ENCODE data around the gene GALNT18. TPM values are rescaled to one million over a fixed set of nuclear protein-coding genes. Genes with fewer than 3 reads are reported as not detected.

The GALNT18 gene
- total RNA-seq: 10 to 100 TPM; 28.2 to 57.8 TPM

DNA sequence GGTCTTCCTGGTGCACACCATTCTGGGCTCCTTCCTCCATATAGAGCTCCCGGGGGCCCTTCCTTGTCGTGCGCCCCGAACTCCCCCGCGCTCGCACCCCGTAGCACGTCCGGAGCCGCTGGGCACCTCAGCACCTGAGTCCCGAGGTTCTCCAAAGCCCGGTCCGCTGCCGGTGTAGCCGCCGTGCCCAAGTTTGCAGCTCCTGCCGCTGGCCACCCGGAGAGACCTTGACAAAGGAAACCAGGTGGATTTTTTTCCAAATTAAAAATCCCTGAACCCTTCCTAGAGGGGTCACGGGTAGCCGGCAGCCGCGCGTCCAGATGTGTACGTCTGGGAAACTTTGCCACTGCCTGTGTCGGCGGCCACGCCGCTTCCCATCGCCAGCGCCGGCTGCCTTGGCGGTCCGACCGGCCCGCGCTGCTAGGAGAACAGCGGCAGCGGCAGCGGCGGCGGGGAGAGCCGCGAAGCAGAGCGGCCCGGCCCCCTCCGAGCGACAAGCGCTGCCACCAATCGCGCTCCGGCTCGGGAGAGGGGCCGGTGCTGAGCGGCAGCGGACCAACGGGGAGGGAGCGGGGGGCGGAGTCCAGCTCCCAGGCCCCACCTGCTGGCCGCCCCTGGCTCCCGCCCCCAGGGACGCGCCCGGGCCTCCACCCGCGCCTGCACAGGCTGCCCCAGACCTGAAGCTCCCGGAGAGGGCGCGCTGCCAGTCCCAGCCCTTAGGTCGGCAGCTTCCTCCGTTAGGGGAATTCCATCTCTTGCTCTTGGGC lies at the start of gene GALNT18:
TSS of gene GALNT18 (minus strand) at position 433 of the 767 bp plus-strand sequence.
- Histone ChIP-seq H3K36me3 (no peaks in the 10 kb centered on the region), H3K27ac (peak within 1 kb of the TSS; percentile 50 to 58), H3K4me3 (peak within 1 kb of the TSS; percentile 82), H3K9me3 (no peaks in the 10 kb centered on the region), H3K4me1 (ENCODE audit: control insufficient read depth in 1 of 2, low read depth in 2 of 2) (peaks cover 0 to 29% of the 10 kb centered on the region in 2 donors), H3K27me3 (replicated peaks; ENCODE audit: insufficient read depth) (no peaks in the 10 kb centered on the region)
- ATAC-seq (ENCODE audit: insufficient number of reproducible peaks, low FRiP score, low read depth) (peak; percentile 85), DNase-seq (ENCODE audit: low spot score) (peak; percentile 41)
- TF ChIP-seq, protein P1, sequence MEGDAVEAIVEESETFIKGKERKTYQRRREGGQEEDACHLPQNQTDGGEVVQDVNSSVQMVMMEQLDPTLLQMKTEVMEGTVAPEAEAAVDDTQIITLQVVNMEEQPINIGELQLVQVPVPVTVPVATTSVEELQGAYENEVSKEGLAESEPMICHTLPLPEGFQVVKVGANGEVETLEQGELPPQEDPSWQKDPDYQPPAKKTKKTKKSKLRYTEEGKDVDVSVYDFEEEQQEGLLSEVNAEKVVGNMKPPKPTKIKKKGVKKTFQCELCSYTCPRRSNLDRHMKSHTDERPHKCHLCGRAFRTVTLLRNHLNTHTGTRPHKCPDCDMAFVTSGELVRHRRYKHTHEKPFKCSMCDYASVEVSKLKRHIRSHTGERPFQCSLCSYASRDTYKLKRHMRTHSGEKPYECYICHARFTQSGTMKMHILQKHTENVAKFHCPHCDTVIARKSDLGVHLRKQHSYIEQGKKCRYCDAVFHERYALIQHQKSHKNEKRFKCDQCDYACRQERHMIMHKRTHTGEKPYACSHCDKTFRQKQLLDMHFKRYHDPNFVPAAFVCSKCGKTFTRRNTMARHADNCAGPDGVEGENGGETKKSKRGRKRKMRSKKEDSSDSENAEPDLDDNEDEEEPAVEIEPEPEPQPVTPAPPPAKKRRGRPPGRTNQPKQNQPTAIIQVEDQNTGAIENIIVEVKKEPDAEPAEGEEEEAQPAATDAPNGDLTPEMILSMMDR (IDR thresholded peaks at IDR 0.05): peak; percentile 52

- H3K27me3 ChIP-seq (replicated peaks; ENCODE audit: insufficient read depth): no peaks in the 10 kb centered on the region
- no peak overlapping the region for H3K27ac ChIP-seq
- no peak for DNase-seq (ENCODE audit: low spot score)
- TF ChIP-seq, protein P1 (IDR thresholded peaks at IDR 0.05): no peak
- no peaks in the 10 kb centered on the region for H3K36me3 ChIP-seq
- ATAC-seq (ENCODE audit: insufficient number of reproducible peaks, low FRiP score, low read depth): no peak
- H3K4me3 ChIP-seq: no peak overlapping the region
- no peaks in the 10 kb centered on the region for H3K4me1 ChIP-seq (ENCODE audit: control insufficient read depth in 1 of 2, low read depth in 2 of 2)
- no peaks in the 10 kb centered on the region for H3K9me3 ChIP-seq
These were observed 48.8 kb upstream of the GALNT18 start for GRCh38 chr11:11670574-11670973.

DNA sequence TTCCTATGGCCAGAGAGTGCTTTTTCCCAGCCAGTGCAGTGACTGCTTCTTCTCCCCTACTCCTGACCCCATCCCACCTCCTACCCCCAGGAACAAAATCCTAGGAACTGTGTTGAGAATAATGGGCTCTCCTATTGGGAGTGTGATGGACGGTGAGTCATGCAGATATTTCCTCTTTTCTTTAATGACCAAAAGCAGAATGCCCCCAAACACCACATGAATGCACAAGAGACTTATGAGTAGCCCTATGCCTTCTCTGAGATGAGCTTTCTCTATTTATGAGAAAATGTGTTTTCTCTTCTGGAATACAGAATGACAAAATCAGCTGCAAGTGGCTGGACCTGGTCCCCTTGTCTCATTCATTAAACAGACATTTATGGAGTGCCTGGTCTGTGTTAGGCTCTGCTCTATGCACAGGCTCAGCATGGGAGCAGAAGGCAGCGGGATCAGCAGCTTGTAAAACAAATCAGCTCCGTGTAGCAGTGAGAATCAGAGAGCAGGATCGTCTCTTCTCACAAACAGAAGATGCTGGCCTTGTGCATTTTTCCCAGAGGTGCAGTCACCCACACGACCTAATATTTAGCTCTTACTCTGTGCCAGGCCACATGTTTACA lies 47.5 kb upstream of the GALNT18 start:
- TF ChIP-seq, protein P1 (IDR thresholded peaks at IDR 0.05): no peak
- Histone ChIP-seq H3K4me1 (ENCODE audit: control insufficient read depth in 1 of 2, low read depth in 2 of 2) (no peaks in the 10 kb centered on the region), H3K36me3 (no peaks in the 10 kb centered on the region), H3K4me3 (no peak overlapping the region), H3K9me3 (no peaks in the 10 kb centered on the region), H3K27me3 (replicated peaks; ENCODE audit: insufficient read depth) (no peaks in the 10 kb centered on the region), H3K27ac (no peak overlapping the region)
- DNase-seq (ENCODE audit: low spot score) (no peak), ATAC-seq (ENCODE audit: insufficient number of reproducible peaks, low FRiP score, low read depth) (no peak)

DNA sequence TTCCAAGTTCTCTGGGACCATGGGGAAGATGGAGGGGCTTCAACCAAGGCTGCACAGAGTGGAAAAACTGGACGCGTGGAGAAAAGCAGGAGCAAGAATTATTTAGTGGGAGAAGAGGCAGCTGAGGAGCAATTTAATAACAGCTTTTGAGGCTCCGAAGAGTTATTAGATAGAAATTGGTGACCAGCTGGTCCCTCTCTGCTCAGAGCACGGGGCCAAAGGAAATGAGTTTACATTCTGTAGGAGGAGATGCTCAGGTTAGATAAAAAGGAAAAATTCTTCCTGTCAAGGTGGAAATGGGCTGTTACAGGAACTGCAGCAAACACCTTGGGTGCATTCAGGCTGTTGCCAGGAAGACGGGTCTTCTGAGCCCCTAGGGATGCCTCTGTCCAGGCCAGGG lies 47.0 kb upstream of the GALNT18 start:
- Histone ChIP-seq H3K36me3 (no peaks in the 10 kb centered on the region), H3K27ac (no peak overlapping the region), H3K4me1 (ENCODE audit: control insufficient read depth in 1 of 2, low read depth in 2 of 2) (no peaks in the 10 kb centered on the region), H3K9me3 (no peaks in the 10 kb centered on the region), H3K27me3 (replicated peaks; ENCODE audit: insufficient read depth) (no peaks in the 10 kb centered on the region), H3K4me3 (no peak overlapping the region)
- DNase-seq (ENCODE audit: low spot score) (no peak), ATAC-seq (ENCODE audit: insufficient number of reproducible peaks, low FRiP score, low read depth) (no peak)
- TF ChIP-seq, protein P1 (IDR thresholded peaks at IDR 0.05): no peak

GRCh38 chr11:11668274-11668673 lies 46.5 kb upstream of the GALNT18 start:
- no peak overlapping the region for H3K27ac ChIP-seq
- no peaks in the 10 kb centered on the region for H3K9me3 ChIP-seq
- DNase-seq (ENCODE audit: low spot score) (no peak), ATAC-seq (ENCODE audit: insufficient number of reproducible peaks, low FRiP score, low read depth) (no peak)
- no peaks in the 10 kb centered on the region for H3K4me1 ChIP-seq (ENCODE audit: control insufficient read depth in 1 of 2, low read depth in 2 of 2)
- H3K27me3 ChIP-seq (replicated peaks; ENCODE audit: insufficient read depth): no peaks in the 10 kb centered on the region
- no peaks in the 10 kb centered on the region for H3K36me3 ChIP-seq
- H3K4me3 ChIP-seq: no peak overlapping the region
- TF ChIP-seq, protein P1 (IDR thresholded peaks at IDR 0.05): no peak
